ENCODE measurements around the gene ATP1A3.

Gene ATP1A3

GRCh38 chr19:41928754-41929535 is 65.1 kb downstream of the ATP1A3 start:
- no peak for DNase-seq (ENCODE audit: low read depth)

DNA sequence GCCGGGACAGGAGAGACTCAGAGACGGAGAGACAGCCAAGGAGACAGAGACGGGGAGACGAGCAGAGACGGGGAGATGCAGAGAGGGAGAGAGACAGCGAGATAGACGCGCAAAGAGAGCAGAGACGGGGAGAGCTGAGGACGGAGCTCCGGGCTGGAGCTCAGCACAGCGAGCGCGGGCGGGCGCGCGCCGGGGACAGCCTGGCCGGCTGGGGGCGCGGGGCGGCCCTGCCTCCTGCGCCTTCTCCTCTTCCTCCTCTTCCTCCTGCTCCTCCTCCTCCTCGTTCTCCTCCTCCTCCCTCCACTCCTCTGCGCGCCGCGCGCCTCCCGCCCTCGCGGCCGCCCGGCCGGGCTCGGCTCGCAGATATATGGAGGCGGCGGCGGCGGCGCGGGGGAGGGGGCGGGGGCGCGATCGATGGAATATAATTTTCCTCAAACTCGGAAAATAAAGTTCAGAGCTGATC is 65.8 kb downstream of the ATP1A3 start, which contains the start of gene ERFL:
TSS of gene ERFL (minus strand) at position 229 of the 463 bp plus-strand sequence. CDS start 15,530 bp downstream, outside the sequence.
- DNase-seq (ENCODE audit: low read depth), result no peak

DNA sequence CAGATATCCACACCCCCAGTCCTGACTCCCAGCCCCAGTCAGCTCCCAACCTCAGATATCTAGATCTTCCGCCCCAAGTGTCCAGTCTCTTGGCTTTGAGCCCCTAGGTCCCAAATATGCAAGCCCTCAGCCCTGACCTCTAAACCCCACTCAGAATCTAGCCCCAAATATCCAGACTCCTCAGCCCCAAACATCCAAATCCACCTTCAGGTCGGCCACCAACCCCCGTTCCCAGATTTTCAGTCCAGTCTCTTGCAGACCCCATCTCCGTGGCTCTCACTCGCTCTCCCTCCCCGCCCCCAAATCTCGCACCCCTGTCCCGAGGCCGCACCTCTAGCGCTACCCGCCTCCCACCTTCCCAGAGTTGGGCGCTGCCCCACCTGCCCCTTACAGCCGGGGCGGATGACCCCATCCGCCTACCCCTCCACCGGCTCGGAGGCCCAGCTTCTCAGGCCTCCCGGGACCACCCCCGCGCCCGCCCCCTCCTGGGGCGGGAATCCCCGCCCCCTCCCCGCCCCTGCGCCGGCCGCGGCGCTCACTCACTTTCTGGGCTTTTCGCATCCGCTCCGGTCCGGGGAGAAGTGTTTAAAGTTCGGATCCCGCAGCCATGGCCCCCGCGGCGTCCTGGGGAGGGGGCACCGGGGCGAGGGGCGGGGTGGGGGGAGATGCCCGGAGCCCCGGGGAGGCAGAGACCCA is 66.4 kb downstream of the ATP1A3 start:
- no peak for DNase-seq (ENCODE audit: low read depth)

- no peak for DNase-seq (ENCODE audit: low read depth)
These were observed 67.1 kb downstream of the ATP1A3 start for GRCh38 chr19:41926763-41927496.

GRCh38 chr19:41926028-41926762 is 67.8 kb downstream of the ATP1A3 start:
- DNase-seq (ENCODE audit: low read depth), result no peak

DNA sequence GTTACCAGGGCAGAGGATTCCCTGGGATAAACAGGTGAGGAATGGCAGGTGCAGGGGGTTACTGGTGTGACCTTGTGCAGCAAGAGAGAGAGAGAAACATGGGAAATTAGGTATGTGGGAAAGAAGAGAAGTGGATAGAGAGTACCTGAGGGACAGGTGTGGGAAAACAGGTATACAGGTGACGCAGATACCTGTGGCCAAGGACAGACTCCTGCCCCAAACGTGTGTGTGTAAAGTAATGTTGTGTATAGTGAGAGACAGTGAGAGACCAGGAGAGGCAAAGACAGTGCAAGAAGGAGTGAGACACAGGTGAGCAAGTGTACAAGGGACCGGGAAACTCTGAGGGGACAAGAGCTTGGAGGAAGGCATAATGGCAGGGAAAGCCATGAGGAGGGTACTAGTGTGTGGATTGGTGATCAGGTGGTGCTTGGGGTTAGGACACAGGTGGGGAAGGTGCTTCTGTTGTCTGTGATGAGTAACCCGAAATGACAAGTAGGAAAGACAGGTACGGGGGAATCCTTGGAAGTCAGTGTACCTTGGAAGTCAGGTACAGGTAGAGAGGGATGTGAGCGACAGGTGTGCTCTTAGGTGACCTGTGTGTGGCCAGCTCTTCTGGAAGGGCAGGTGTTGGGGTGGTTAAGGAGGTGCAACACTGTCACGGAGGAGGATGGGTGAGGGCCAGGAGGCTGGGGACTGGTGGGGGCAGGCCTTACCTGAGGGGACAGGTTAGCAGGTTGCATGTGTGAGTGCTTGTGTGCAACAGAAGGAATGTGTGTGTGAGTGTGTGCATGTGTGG is 68.6 kb downstream of the ATP1A3 start:
- DNase-seq (ENCODE audit: low read depth), result no peak

- no peak for DNase-seq (ENCODE audit: low read depth)
These were observed 69.6 kb downstream of the ATP1A3 start for GRCh38 chr19:41924151-41925145.

DNA sequence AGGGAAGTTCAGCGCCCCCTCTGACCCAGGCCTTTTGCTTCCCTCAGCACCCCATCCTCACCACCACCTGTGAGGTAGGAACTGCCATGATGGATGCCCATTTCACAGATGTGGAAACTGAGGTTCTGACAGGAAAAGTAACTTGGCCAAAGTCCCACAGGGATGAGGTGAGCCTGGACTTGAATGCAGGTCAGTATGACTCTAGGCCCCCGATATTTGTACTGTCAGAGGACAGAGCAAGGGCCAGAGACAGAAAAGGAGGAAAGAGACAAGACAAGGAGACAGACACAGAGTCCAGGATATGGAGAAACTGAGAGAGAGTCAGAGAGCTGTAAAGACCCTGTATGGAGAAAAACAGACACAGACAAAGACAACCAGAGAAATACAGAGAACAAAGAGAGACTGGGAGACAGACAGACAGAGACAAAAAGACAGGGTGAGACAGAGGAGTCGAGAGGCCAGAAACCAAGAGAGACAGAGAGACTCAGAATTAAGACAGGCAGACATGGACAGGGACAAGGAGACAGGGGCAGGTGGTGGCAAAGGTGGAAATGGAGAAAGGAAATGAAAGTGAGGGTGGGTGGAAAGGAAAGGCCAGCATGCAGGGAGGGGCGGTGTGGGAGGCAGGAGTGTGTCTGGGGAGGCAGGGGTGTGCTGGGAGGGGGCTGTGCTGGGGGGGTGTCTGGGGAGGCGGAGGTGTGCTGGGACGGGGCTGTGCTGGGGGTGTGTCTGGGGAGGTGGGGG is 70.8 kb downstream of the ATP1A3 start:
- no peak for DNase-seq (ENCODE audit: low read depth)

GRCh38 chr19:41922585-41922984 is 71.4 kb downstream of the ATP1A3 start:
- DNase-seq (ENCODE audit: low read depth), result no peak

- no peak for DNase-seq (ENCODE audit: low read depth)
These were observed 72.2 kb downstream of the ATP1A3 start for GRCh38 chr19:41921577-41922576.

DNA sequence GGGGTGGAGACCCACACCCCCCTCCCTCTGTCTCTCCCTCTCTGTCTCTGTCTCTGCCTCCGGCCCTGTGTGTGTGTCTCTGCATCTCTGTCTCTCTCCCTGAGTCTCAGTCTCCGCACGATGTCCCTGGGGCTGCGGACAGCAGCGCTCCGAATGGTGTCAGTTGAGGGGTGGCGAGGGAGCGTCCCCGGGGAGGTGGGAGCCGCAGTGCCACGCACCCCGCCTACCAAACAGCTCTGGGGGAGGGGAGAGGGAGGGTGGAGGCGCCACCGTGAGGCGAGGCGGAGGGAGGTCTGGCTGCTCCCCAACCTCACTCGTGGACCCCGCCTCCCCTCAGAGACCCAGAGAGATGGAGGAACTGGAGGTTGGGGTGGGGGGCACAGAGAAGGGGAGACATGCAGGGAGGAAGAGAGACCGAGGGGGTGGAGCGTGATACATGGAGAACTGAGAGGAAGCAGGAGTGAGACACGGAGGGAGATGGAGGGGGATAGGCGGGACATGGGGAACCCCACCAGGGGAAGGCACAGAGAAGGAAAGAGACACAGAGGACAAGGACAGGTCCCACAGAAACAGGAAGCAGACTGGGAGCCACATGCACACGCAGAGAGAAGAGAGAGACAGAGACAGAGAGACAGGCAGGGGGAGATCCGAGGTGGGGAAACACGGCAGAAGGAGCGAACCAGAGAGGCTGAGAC is 73.0 kb downstream of the ATP1A3 start:
- no peak for DNase-seq (ENCODE audit: low read depth)

DNA sequence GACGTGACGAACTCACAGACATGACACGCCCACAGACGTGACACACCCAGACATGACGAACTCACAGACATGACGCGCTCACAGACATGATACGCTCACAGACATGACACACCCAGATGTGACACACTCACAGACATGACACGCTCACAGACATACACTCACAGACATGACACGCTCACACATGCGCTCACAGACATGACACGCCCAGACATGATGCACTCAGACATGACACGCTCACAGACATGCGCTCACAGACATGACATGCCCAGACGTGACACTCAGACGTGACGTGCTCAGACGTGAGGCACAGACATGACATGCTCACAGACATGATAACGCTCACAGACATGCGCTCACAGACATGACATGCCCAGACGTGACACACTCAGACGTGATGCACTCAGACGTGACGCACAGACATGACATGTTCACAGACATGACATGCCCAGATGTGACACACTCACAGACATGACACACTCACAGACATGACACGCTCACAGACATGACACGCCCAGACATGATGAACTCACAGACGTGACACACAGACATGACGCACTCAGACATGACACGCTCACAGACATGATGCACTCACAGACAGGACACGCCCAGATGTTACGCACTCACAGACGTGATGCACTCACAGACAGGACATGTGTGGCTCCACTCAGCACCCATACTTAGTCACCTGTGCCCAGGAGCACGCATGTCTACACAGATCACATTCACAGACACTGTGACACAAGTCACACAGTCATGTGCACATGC is 73.9 kb downstream of the ATP1A3 start:
- DNase-seq (ENCODE audit: low read depth), result no peak

DNA sequence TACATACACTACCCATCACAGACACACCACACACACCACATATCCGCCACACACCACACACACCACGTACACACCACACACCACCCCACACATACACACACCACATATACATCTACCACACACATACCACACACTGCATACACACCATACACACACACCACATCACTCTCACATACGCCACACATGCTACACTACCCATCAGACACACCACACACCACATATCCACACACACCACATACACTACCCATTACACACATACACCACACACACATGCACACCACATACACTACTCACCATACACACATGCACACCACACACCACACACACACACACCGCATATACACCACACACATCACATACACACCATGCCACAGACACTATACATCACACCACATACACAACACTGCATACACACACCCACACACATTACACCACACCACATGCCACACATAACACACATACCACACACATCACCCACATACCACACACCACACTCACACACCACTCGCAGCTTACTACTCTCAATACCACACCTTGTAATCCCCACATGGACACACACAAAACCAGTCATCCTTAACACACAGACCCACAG is 75.3 kb downstream of the ATP1A3 start:
- no peak for DNase-seq (ENCODE audit: low read depth)

DNA sequence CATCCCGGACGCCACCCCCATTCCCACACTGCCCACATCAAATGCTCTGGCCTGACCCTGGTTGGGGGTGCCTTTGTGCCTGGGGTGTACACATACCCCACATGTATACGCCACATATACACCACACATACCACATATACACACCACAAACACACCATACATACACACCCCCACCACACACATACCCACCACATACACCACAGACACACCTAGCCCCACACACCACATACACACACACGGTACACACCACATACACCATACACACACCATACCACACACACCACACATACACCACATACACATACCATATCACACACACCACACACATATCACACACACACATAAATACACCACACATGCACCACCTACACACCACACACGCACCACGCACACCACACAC is 75.9 kb downstream of the ATP1A3 start:
- no peak for DNase-seq (ENCODE audit: low read depth)

DNA sequence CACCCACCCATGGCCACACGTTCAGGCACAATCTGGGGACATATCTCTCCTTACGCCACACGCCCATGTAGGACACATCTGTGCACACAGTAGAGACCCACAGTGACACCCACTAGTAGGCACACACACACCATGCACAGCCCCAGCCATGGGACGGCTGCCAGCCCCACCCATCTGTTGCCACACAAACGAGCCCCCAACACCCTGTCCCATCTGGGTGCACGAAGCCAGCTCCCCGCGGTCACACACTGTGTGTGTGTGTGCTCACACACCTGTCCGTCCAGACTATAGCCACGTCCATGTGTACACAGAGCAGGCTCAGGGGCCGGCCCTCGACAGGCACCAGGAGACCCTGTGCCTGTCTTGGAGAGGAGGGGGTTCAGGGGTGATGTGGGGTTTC is 76.4 kb downstream of the ATP1A3 start:
- DNase-seq (ENCODE audit: low read depth), result no peak
